HG02571 (cell line): Measurements from ENCODE around the gene PDPR.
"Not testable (repeated sequence)": the region's sequence is repeated elsewhere in the genome, so short reads cannot be mapped to it uniquely, and the experiment has no call there.

Experiments
- ATAC-seq: cut with Tn5 transposase; IDR thresholded peaks from one replicate; pipeline ENCODE4 v1.9.1; 2021; ENCODE audit warnings: mild to moderate bottlenecking, moderate library complexity; ENCODE audit not compliant: unreplicated experiment

PDPR gene

DNA sequence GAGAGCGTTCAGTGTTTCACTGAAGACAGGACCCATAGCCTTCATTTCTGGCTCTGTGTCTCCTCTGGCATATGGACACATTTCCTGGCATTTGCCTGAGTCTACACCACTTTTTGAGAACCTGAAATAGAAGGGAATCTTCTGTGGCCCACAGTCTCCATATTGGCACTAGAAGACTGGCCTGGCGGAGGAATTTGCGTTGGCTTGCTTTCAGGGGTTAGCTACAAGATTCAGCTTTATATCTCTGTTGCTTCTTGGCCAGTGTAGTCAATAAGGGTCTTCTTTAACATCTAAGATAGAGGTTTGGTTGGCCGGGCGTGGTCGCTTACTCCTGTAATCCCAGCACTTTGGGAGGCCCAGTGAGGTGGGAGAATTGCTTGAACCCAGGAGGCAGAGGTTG lies 46.7 kb downstream of the PDPR start:
- no peak for ATAC-seq

GRCh38 chr16:70161350-70161749 lies 47.2 kb downstream of the PDPR start:
- no peak for ATAC-seq

- ATAC-seq, result no peak
Observed at GRCh38 chr16:70162041-70162451, 47.9 kb downstream of the PDPR start.

DNA sequence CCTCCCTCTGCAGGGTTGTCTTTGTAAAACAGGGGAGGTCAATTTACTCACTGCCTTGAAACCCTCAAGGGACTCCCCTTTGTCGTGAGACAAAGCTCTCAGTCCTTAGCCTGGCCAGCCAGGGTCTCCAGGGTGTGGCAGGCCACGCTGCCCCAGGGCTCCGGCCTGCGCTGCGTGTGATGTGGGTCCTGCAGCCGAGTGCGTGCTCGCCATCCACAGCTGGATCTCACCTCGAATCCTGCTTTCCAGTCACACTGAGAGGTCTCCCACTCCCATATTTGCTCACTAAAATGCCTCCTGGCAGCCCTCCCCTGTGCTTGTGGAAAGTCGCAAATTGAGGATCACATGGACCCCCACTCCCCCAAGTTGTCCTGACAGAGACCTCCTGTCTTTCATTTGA lies 49.5 kb downstream of the PDPR start:
- no peak for ATAC-seq

- ATAC-seq, result not testable (repeated sequence)
Observed at GRCh38 chr16:70166688-70167087, 52.6 kb downstream of the PDPR start.

DNA sequence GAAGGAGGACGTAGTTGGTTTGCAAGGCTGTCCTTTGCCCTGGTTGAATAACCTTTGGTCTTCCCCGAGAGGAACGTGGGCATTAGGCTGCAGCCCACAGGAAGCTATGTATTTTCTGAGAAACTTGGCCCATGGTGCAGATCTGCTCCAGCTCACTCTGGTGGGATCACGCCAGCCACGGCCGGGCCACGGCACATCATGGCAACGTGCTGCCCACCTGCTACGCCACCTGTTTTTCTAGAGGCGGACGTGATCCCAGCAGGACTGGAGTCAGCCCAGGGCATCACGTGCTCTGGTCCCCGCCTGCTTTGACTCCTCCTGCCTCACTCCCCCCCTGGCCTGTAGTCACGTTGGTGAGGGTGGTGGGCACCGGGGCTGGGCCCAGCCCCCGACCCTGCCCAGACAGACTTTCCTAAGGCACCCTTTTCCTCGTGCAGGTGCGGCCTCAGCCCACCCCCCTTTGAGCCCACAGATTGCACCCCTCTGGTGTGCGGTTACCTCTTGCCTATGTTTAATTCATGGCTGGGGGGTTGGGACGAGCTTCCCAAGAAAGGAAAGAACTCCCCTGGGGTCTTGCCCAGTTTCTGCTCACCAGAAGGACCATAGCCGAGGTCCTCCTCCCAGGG lies 59.2 kb downstream of the PDPR start, which contains the start of gene CLEC18C:
CLEC18C (plus strand) TSS at position 576 of the 626 bp plus-strand sequence. CDS start 492 bp downstream, outside the sequence.
- not testable (repeated sequence) for ATAC-seq

DNA sequence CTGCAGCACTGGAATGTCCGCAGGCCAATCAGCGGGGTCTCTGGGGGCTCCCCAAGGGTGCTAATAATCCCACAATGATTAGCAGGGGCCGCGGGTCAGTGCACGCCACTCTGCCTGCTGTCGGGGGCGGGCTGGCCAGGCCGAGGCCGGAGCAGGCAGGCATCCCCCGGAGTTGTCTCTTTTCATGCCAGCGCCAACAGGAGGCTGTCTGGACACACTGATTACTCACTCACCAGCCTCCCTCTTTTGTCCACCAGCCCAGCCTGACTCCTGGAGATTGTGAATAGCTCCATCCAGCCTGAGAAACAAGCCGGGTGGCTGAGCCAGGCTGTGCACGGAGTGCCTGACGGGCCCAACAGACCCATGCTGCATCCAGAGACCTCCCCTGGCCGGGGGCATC lies 59.8 kb downstream of the PDPR start:
- not testable (repeated sequence) for ATAC-seq

DNA sequence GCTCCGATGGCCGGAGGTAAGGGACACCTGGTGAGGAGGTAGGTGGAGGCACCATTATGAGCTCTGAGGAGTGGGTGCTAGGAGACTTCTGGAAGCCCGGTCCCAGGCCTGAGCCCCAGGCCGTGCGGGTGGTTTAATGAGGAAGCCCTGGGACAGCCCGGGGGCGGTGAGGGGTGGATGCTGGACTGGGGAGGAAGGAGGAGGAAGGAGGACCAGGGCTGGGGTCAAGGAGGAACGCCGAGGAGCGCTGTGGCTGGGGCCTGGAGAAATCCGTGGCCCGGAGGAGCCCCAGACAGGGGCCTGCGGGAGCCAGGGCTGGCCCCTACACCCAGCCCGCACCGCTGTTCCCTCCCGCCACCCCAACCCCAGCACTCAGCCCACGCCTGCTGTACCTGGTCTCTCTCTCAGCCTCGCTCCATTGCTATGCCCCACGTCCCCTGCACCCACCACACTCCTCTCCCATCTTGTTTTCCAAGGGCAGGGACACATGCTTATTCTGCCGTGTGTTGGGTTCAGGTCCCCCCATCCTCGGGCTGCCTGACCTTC lies 60.3 kb downstream of the PDPR start:
- ATAC-seq, result not testable (repeated sequence)

GRCh38 chr16:70187858-70188607 lies 73.9 kb downstream of the PDPR start:
- ATAC-seq, result not testable (repeated sequence)

DNA sequence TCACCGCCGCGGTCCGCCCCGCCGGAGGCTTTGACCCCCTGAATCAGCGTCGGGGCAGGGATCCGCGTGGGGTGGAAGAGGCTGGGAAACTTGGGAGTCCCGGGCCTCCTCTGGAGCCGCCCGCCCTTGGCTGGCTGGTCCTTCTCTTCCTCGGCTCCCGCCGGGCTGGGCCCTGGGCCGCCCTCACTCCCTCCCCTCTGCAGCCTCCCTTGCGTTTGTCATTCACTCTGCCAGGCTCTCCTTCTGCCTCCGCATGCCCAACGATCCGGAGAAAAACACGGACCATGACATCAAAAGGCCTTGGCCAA lies 74.4 kb downstream of the PDPR start:
- ATAC-seq, result not testable (repeated sequence)

GRCh38 chr16:70190574-70190973 lies 76.4 kb downstream of the PDPR start:
- ATAC-seq, result not testable (repeated sequence)

DNA sequence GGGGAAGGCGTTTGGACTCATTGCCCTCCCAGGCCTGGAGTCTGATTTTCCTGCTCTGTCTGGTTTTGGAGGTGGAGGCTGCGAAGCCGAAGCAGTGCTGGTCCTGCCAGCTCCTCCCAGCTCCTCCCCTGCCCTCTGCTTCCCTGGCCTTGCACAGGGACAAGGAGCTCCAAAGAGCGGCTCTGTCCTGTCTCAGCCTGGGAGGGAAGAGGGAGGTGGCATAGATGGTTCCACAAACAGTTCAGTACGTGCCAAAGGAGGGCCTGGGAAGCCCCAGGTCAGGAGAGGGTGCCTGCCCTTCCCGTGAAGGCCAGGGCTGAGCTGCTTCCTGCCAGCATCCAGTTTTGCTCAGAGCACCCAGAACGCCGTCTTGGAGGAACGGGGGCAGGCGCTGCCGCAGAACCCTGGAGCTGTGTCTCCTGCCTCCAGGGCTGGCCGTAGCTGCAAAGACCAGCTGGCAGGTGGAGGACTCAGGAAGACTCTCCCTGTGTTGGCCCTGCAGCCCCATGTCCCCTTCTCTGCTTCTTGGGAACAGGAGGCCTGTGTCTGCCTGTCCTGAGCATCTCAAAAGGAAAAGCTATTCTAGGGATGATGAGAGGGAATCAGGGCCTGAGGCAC lies 82.7 kb downstream of the PDPR start:
- not testable (repeated sequence) for ATAC-seq

DNA sequence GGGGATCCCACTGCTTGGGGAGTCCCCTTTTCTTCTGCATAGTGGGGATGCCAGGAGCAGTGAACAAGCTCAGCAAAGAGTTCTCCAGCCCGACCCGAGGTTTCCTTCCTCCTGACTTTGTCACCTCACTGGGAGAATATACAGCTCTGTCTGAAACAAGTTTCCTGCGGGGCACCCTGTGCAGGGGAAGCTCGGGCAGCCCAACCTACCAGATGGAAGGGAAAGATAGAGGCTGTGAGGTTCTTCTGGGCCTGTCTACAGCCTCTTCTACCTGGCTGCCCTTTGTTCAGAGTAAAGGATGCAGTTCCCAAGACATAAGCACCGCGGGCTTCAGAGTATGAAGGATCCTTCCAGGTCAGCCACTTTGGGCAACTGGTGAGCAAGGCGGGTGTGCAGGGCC lies 83.5 kb downstream of the PDPR start:
- ATAC-seq, result not testable (repeated sequence)

GRCh38 chr16:70198230-70198629 lies 84.1 kb downstream of the PDPR start:
- not testable (repeated sequence) for ATAC-seq

- not testable (repeated sequence) for ATAC-seq
Observed at GRCh38 chr16:70198666-70199065, 84.5 kb downstream of the PDPR start.

- not testable (repeated sequence) for ATAC-seq
Observed at GRCh38 chr16:70199170-70199569, 85.0 kb downstream of the PDPR start.

GRCh38 chr16:70200063-70200462 lies 85.9 kb downstream of the PDPR start:
- not testable (repeated sequence) for ATAC-seq

- ATAC-seq, result not testable (repeated sequence)
Observed at GRCh38 chr16:70203508-70203907, 89.4 kb downstream of the PDPR start.

GRCh38 chr16:70204010-70204409 lies 89.9 kb downstream of the PDPR start:
- not testable (repeated sequence) for ATAC-seq

DNA sequence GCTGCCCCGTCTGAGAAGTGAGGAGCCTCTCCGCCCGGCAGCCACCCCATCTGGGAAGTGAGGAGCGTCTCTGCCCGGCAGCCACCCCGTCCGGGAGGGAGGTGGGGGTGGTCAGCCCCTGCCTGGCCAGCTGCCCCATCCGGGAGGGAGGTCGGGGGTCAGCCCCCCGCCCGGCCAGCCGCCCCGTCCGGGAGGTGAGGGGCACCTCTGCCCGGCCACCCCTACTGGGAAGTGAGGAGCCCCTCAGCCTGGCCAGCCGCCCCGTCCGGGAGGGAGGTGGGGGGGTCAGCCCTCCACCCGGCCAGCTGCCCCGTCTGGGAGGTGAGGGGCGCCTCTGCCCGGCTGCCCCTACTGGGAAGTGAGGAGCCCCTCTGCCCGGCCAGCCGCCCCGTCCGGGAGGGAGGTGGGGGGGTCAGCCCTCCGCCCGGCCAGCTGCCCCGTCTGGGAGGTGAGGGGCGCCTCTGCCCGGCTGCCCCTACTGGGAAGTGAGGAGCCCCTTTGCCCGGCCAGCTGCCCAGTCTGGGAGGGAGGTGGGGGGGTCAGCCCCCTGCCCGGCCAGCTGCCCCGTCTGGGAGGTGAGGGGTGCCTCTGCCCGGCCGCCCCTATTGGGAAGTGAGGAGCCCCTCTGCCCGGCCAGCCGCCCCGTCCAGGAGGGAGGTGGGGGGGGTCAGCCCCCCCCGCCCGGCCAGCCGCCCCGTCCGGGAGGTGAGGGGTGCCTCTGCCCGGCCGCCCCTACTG lies 90.7 kb downstream of the PDPR start:
- ATAC-seq, result not testable (repeated sequence)

DNA sequence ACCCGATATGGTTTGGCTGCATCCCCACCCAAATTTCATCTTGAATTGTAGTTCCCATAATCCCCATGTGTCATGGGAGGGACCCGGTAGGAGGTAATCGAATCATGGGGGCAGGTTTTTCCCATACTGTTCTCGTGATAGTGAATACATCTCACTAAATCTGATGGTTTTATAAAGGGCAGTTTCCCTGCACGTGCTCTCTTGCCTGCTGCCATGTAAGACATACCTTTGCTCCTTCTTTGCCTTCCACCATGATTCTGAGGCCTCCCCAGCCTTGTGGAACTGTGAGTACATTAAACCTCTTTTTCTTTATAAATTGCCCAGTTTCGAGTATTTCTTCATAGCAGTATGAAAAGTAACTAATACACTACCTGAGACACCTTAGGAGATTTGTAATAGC lies 92.2 kb downstream of the PDPR start:
- ATAC-seq, result not testable (repeated sequence)
